Measurements from ENCODE around the gene CWC22.

CWC22 gene

GRCh38 chr2:179981085-179981484 lies 26.0 kb downstream of the CWC22 start:
- no peak for TF ChIP-seq FOXP2 (optimal IDR thresholded peaks at IDR 0.05; ENCODE audit: borderline replicate concordance, extremely low read depth, extremely low read length, insufficient read depth)
- TF ChIP-seq, protein P1, sequence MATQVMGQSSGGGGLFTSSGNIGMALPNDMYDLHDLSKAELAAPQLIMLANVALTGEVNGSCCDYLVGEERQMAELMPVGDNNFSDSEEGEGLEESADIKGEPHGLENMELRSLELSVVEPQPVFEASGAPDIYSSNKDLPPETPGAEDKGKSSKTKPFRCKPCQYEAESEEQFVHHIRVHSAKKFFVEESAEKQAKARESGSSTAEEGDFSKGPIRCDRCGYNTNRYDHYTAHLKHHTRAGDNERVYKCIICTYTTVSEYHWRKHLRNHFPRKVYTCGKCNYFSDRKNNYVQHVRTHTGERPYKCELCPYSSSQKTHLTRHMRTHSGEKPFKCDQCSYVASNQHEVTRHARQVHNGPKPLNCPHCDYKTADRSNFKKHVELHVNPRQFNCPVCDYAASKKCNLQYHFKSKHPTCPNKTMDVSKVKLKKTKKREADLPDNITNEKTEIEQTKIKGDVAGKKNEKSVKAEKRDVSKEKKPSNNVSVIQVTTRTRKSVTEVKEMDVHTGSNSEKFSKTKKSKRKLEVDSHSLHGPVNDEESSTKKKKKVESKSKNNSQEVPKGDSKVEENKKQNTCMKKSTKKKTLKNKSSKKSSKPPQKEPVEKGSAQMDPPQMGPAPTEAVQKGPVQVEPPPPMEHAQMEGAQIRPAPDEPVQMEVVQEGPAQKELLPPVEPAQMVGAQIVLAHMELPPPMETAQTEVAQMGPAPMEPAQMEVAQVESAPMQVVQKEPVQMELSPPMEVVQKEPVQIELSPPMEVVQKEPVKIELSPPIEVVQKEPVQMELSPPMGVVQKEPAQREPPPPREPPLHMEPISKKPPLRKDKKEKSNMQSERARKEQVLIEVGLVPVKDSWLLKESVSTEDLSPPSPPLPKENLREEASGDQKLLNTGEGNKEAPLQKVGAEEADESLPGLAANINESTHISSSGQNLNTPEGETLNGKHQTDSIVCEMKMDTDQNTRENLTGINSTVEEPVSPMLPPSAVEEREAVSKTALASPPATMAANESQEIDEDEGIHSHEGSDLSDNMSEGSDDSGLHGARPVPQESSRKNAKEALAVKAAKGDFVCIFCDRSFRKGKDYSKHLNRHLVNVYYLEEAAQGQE (IDR thresholded peaks at IDR 0.05; ENCODE audit: insufficient read depth in 1 of 2, low read depth in 2 of 2, low read length in 2 of 2), result no peak
- TF ChIP-seq TAF1 (IDR thresholded peaks at IDR 0.05; ENCODE audit: borderline replicate concordance, insufficient read depth, low read length), result no peak
- no peak for TF ChIP-seq SIN3A (IDR thresholded peaks at IDR 0.05; ENCODE audit: borderline replicate concordance, insufficient read depth, low read length)
- TF ChIP-seq POLR2AphosphoS5 (IDR thresholded peaks at IDR 0.05; ENCODE audit: low read depth, low read length), result no peak

DNA sequence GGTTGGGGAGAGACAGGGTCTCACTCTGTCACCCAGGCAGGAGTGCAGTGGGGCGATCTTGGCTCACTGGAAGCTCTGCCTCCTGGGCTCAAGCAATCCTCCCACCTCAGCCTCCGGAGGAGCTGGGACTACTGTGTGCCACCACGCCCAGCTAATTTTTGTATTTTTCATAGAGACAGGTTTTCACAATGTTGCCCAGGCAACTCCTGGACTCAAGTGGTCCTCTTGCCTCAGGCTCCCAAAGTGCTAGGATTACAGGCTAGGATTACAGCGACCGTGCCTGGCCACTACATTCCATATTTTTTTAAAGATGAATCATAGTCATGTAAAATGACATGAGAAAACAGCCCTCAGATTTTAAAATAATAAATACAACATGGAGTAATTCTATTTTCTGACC lies 32.3 kb downstream of the CWC22 start:
- no peak for TF ChIP-seq TAF1 (IDR thresholded peaks at IDR 0.05; ENCODE audit: borderline replicate concordance, insufficient read depth, low read length)
- TF ChIP-seq SIN3A (IDR thresholded peaks at IDR 0.05; ENCODE audit: borderline replicate concordance, insufficient read depth, low read length), result no peak
- TF ChIP-seq, protein P1 (IDR thresholded peaks at IDR 0.05; ENCODE audit: insufficient read depth in 1 of 2, low read depth in 2 of 2, low read length in 2 of 2), result no peak
- no peak for TF ChIP-seq POLR2AphosphoS5 (IDR thresholded peaks at IDR 0.05; ENCODE audit: low read depth, low read length)
- no peak for TF ChIP-seq FOXP2 (optimal IDR thresholded peaks at IDR 0.05; ENCODE audit: borderline replicate concordance, extremely low read depth, extremely low read length, insufficient read depth)

DNA sequence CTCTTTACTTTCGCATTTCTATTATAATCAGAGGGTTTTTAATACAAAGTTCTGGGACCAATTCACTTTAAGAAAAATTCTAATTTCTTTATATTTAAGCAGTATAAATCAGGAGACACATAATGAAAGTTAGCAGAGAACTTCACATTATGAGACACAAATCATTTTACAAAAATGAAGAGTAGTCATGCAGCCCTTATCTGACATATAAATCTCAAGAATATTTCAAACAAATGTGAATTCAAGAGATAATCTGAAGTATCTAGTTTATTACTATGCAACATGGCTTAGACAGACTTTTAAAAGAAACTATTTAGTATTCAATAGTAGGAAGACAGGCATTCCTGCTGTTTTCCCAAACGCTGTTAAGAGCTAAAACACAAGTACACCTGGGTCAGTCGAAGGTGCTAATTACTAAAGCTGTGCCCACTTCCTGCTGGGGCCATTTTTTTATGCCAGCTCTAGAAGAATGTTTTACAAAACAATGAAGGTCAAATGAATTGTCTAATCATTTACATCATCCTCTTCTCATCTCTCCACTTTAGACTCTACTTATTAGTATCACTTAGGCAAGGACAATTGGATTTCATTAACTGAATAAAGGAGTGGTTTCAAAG lies 40.2 kb downstream of the CWC22 start:
- no peak for TF ChIP-seq POLR2AphosphoS5 (IDR thresholded peaks at IDR 0.05; ENCODE audit: low read depth, low read length)
- TF ChIP-seq, protein P1 (IDR thresholded peaks at IDR 0.05; ENCODE audit: insufficient read depth in 1 of 2, low read depth in 2 of 2, low read length in 2 of 2), result no peak
- no peak for TF ChIP-seq SIN3A (IDR thresholded peaks at IDR 0.05; ENCODE audit: borderline replicate concordance, insufficient read depth, low read length)
- TF ChIP-seq TAF1 (IDR thresholded peaks at IDR 0.05; ENCODE audit: borderline replicate concordance, insufficient read depth, low read length), result no peak
- no peak for TF ChIP-seq FOXP2 (optimal IDR thresholded peaks at IDR 0.05; ENCODE audit: borderline replicate concordance, extremely low read depth, extremely low read length, insufficient read depth)

GRCh38 chr2:179965291-179966258 lies 41.5 kb downstream of the CWC22 start:
- TF ChIP-seq SIN3A (IDR thresholded peaks at IDR 0.05; ENCODE audit: borderline replicate concordance, insufficient read depth, low read length), result no peak
- TF ChIP-seq TAF1 (IDR thresholded peaks at IDR 0.05; ENCODE audit: borderline replicate concordance, insufficient read depth, low read length), result no peak
- TF ChIP-seq, protein P1 (IDR thresholded peaks at IDR 0.05; ENCODE audit: insufficient read depth in 1 of 2, low read depth in 2 of 2, low read length in 2 of 2), result no peak
- no peak for TF ChIP-seq POLR2AphosphoS5 (IDR thresholded peaks at IDR 0.05; ENCODE audit: low read depth, low read length)
- TF ChIP-seq FOXP2 (optimal IDR thresholded peaks at IDR 0.05; ENCODE audit: borderline replicate concordance, extremely low read depth, extremely low read length, insufficient read depth), result no peak
